ENCODE results near the gene YWHAQ. TPM values are rescaled to one million over a fixed set of nuclear protein-coding genes. Genes with fewer than 3 reads are reported as not detected.
A peak's percentile ranks its signal among the peaks of the same experiment; 100 is the strongest.
"Not testable (repeated sequence)": the region's sequence is repeated elsewhere in the genome, so short reads cannot be mapped to it uniquely, and the experiment has no call there.

YWHAQ gene
- total RNA-seq, 4 donors from 2014 or later: 141 to 442 (median 227) TPM

GRCh38 chr2:9629222-9630116 is 1.3 kb downstream of the YWHAQ start:
- Histone ChIP-seq H3K4me3 (peak overlapping the region; percentile 70 to 96 (median 88)), H3K4me1 (peaks cover 3 to 69% (median 33%) of the 10 kb centered on the region in 3 donors), H3K36me3 (peaks cover 0 to 27% (median 0%) of the 10 kb centered on the region in 3 donors), H3K9me3 (no peaks in the 10 kb centered on the region), H3K27ac (peak overlapping the region; percentile 97 to 99 (median 97)), H3K27me3 (no peaks in the 10 kb centered on the region)
- intact Hi-C loops (cut with DNase I): no loop called here
- TF ChIP-seq POLR2A (IDR thresholded peaks at IDR 0.05) (no peak), CTCF (IDR thresholded peaks at IDR 0.05) (no peak)
- WGBS, 2 donors: 3 to 4% methylated on average over 16 to 20 of the region's 20 CpGs
- DNase-seq: no peak

GRCh38 chr2:9627310-9627709 is 3.5 kb downstream of the YWHAQ start:
- TF ChIP-seq CTCF (IDR thresholded peaks at IDR 0.05): no peak
- TF ChIP-seq POLR2A (IDR thresholded peaks at IDR 0.05): no peak
- Histone ChIP-seq H3K4me3 (no peak overlapping the region), H3K9me3 (no peaks in the 10 kb centered on the region), H3K27ac (peak overlapping the region in 1 of 4 donors; percentile 8), H3K36me3 (peaks cover 0 to 37% (median 0%) of the 10 kb centered on the region in 3 donors), H3K27me3 (no peaks in the 10 kb centered on the region), H3K4me1 (peaks cover 3 to 86% (median 39%) of the 10 kb centered on the region in 3 donors)
- intact Hi-C loops (cut with DNase I): no loop called here
- no peak for DNase-seq
- WGBS, 2 donors: 34 to 55% methylated on average over 2 of the region's 2 CpGs

- no peak overlapping the region for H3K27ac ChIP-seq
- no peaks in the 10 kb centered on the region for H3K27me3 ChIP-seq
- H3K9me3 ChIP-seq: no peaks in the 10 kb centered on the region
- peaks cover 0 to 86% (median 32%) of the 10 kb centered on the region in 3 donors for H3K4me1 ChIP-seq
- H3K4me3 ChIP-seq: no peak overlapping the region
- 81 to 85% methylated on average over 9 of the region's 9 CpGs for WGBS, 2 donors
- intact Hi-C loops (cut with DNase I): no loop called here
- no peak for DNase-seq
- H3K36me3 ChIP-seq: peaks cover 0 to 40% (median 0%) of the 10 kb centered on the region in 3 donors
- no peak for TF ChIP-seq CTCF (IDR thresholded peaks at IDR 0.05)
- TF ChIP-seq POLR2A (IDR thresholded peaks at IDR 0.05): no peak
These were observed 7.6 kb downstream of the YWHAQ start for GRCh38 chr2:9623151-9623550.

GRCh38 chr2:9621655-9622054 is 9.1 kb downstream of the YWHAQ start:
- H3K4me3 ChIP-seq; H3K9me3 ChIP-seq; H3K27me3 ChIP-seq; DNase-seq; H3K27ac ChIP-seq; intact Hi-C loops (cut with DNase I): not testable (repeated sequence)
- Histone ChIP-seq H3K36me3 (peaks cover 0 to 39% (median 0%) of the 10 kb centered on the region in 3 donors), H3K4me1 (peaks cover 0 to 85% (median 20%) of the 10 kb centered on the region in 3 donors)
- 83 to 87% methylated on average over 6 of the region's 6 CpGs for WGBS, 2 donors

- no peak for DNase-seq
- Histone ChIP-seq H3K27me3 (no peaks in the 10 kb centered on the region), H3K27ac (no peak overlapping the region), H3K4me3 (no peak overlapping the region), H3K9me3 (no peaks in the 10 kb centered on the region), H3K36me3 (peaks cover 0 to 26% (median 0%) of the 10 kb centered on the region in 3 donors), H3K4me1 (peaks cover 6 to 84% (median 22%) of the 10 kb centered on the region in 3 donors)
- TF ChIP-seq POLR2A (IDR thresholded peaks at IDR 0.05): no peak
- no peak for TF ChIP-seq CTCF (IDR thresholded peaks at IDR 0.05)
- WGBS, 2 donors: 78% methylated on average over 4 of the region's 4 CpGs
- intact Hi-C loops (cut with DNase I): no loop called here
These were observed 12.4 kb downstream of the YWHAQ start for GRCh38 chr2:9618410-9618809.

All from esophagus squamous epithelium (tissue), 5 donors.